ENCODE data around the gene PRXL2C.
"Not testable (repeated sequence)": the region's sequence is repeated elsewhere in the genome, so short reads cannot be mapped to it uniquely, and the experiment has no call there.

The PRXL2C gene

GRCh38 chr9:96649620-96650324 is 5.3 kb downstream of the PRXL2C start:
- DNase-seq = no peak

- DNase-seq = no peak
Measured at GRCh38 chr9:96646081-96646991, 8.8 kb downstream of the PRXL2C start.

GRCh38 chr9:96644137-96644536 is 11.0 kb downstream of the PRXL2C start:
- no peak for DNase-seq

- DNase-seq = no peak
Measured at GRCh38 chr9:96641514-96641913, 13.6 kb downstream of the PRXL2C start.

- no peak for DNase-seq
Measured at GRCh38 chr9:96638606-96639364, 16.3 kb downstream of the PRXL2C start.

GRCh38 chr9:96636368-96636767 is 18.7 kb downstream of the PRXL2C start:
- DNase-seq = no peak

GRCh38 chr9:96633579-96633978 is 21.5 kb downstream of the PRXL2C start:
- not testable (repeated sequence) for DNase-seq

- no peak for DNase-seq
Measured at GRCh38 chr9:96626912-96627311, 28.2 kb downstream of the PRXL2C start.

GRCh38 chr9:96621618-96622017 is 33.5 kb downstream of the PRXL2C start:
- DNase-seq = no peak

GRCh38 chr9:96620832-96621269 is 34.3 kb downstream of the PRXL2C start:
- DNase-seq = no peak

- no peak for DNase-seq
Measured at GRCh38 chr9:96620181-96620514, 35.0 kb downstream of the PRXL2C start.

GRCh38 chr9:96619491-96620180 is 35.5 kb downstream of the PRXL2C start, which contains the start of gene CDC14B:
TSS of gene CDC14B (minus strand) at chr9:96619843. CDS start at chr9:96619378, 465 bp downstream.
- DNase-seq = peak; percentile 88 to 93

GRCh38 chr9:96619124-96619465 is 36.0 kb downstream of the PRXL2C start:
- no peak for DNase-seq

GRCh38 chr9:96618209-96619123 is 36.7 kb downstream of the PRXL2C start:
- peak; percentile 28 to 43 for DNase-seq

- no peak for DNase-seq
Measured at GRCh38 chr9:96617439-96618185, 37.5 kb downstream of the PRXL2C start.

- DNase-seq = no peak
Measured at GRCh38 chr9:96616817-96617438, 38.2 kb downstream of the PRXL2C start.

GRCh38 chr9:96615411-96615810 is 39.7 kb downstream of the PRXL2C start:
- DNase-seq = no peak

GRCh38 chr9:96614664-96615063 is 40.5 kb downstream of the PRXL2C start:
- DNase-seq = not testable (repeated sequence)

GRCh38 chr9:96612966-96613589 is 42.0 kb downstream of the PRXL2C start:
- no peak for DNase-seq

Data from SW 1271 (cell line).